SU-DHL-6 (cell line): ENCODE measurements around the gene RAB44.

Experiments
- H2AFZ ChIP-seq: fragments of 200-600 bp; sonication (generic); 2 replicates; pipeline ENCODE4 v1.6.1; 2014; ENCODE audit warnings: low read depth, mild to moderate bottlenecking, moderate library complexity, mixed read lengths, antibody characterized with exemption, low read length; ENCODE audit not compliant: severe bottlenecking
- H3F3A ChIP-seq: fragments of 200-600 bp; shearing (Covaris generic); 2 replicates; pipeline ENCODE4 v1.6.0; 2016; ENCODE audit warnings: antibody characterized with exemption, mild to moderate bottlenecking; ENCODE audit not compliant: insufficient read depth
- H3K27ac ChIP-seq: fragments of 200-600 bp; sonication (generic); 2 replicates; pipeline ENCODE4 v1.5.1; 2016; ENCODE audit warnings: low read depth, mild to moderate bottlenecking, low read length, moderate library complexity, mixed read lengths
- H3K27me3 ChIP-seq: fragments of 200-600 bp; sonication (generic), shearing (Covaris generic); 2 replicates; pipeline ENCODE4 v1.6.0; 2014; ENCODE audit warnings: mild to moderate bottlenecking, low read length
- H3K36me3 ChIP-seq: fragments of 200-600 bp; sonication (generic); 2 replicates; pipeline ENCODE4 v1.6.1; 2014; ENCODE audit warnings: mild to moderate bottlenecking, low read length, mixed read lengths
- H3K4me2 ChIP-seq: fragments of 300-600, 200-600 bp; shearing (Covaris generic), sonication (generic); 2 replicates; pipeline ENCODE4 v1.6.0; 2014; ENCODE audit warnings: low read length, low read depth, mild to moderate bottlenecking; ENCODE audit not compliant: poor library complexity, severe bottlenecking
- H3K4me3 ChIP-seq: fragments of 200-600 bp; sonication (generic); 2 replicates; pipeline ENCODE4 v1.5.1; 2014; ENCODE audit warnings: antibody characterized with exemption, low read length, mild to moderate bottlenecking, mixed read lengths; ENCODE audit not compliant: insufficient read depth, poor library complexity, severe bottlenecking
- H3K79me2 ChIP-seq: fragments of 200-600 bp; sonication (generic); 2 replicates; pipeline ENCODE4 v1.6.1; 2014; ENCODE audit warnings: mild to moderate bottlenecking, low read length, moderate library complexity; ENCODE audit not compliant: insufficient read depth
- H3K9ac ChIP-seq: fragments of 200-600 bp; sonication (generic); 2 replicates; pipeline ENCODE4 v1.7.0; 2014; ENCODE audit warnings: mild to moderate bottlenecking, low read length
- H3K9me2 ChIP-seq: fragments of 200-600 bp; sonication (generic); replicated peaks from 2 replicates; pipeline ENCODE4 v1.6.1; 2014; ENCODE audit warnings: low read length; ENCODE audit not compliant: insufficient read depth
- H3K9me3 ChIP-seq: fragments of 200-600 bp; sonication (generic); 2 replicates; pipeline ENCODE4 v1.6.1; 2014; ENCODE audit warnings: low read length, mixed read lengths; ENCODE audit not compliant: insufficient read depth
- H4K20me1 ChIP-seq: fragments of 200-600 bp; sonication (generic); 2 replicates; pipeline ENCODE4 v1.6.1; 2014; ENCODE audit warnings: low read depth, mild to moderate bottlenecking, antibody characterized with exemption, low read length, moderate library complexity, mixed read lengths
- CTCF ChIP-seq: fragments of 200-600 bp; sonication (generic); IDR thresholded peaks from one replicate; pipeline ENCODE4 v1.5.1; 2017; ENCODE audit warnings: antibody characterized with exemption, mild to moderate bottlenecking, low read length, moderate library complexity; ENCODE audit not compliant: insufficient read depth, poor library complexity, severe bottlenecking
- EZH2phosphoT487 ChIP-seq: fragments of 200-600 bp; sonication (generic), shearing (Covaris generic); conservative IDR thresholded peaks from 2 replicates; pipeline ENCODE4 v1.6.1; 2018; ENCODE audit warnings: mild to moderate bottlenecking, antibody characterized with exemption, low read length, moderate library complexity, mixed read lengths

Gene RAB44

DNA sequence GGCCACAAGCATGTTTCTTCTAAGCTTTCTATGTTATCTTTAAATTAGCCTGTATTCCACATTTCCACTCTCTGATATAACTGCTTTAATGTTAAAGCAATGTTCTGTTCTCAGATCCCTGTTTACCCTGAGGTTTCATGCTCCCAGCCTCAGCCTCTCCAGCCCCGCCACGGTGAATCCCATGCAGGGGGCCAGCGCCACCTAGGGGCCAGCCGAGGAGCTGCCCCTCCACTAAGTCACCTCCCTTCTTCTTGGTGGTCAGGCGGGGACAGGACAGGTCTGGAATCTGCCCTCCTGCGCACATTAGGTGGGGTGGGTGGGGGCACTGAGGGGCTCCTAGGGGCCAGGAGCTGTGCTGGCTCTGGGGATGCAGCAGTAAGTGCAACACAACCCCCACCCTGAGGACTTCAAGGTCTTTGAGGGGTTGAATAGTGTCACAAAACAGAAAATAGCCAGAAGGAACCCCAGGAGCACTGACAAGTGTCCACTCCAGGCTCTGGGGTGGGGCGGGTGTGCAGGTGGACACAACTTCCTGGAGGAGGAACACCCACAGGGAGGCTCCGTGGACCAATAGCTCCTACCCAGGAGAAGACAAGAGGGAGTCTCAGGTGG, 61.6 kb downstream of the RAB44 start:
- peaks cover 39% of the 10 kb centered on the region for H3F3A ChIP-seq
- no peak overlapping the region for H3K4me3 ChIP-seq
- H3K9ac ChIP-seq = no peak overlapping the region
- H3K27ac ChIP-seq = no peak overlapping the region
- no peaks in the 10 kb centered on the region for H3K27me3 ChIP-seq
- H3K9me2 ChIP-seq = no peaks in the 10 kb centered on the region
- no peaks in the 10 kb centered on the region for H3K9me3 ChIP-seq
- H3K79me2 ChIP-seq = no peaks in the 10 kb centered on the region
- TF ChIP-seq CTCF (peak; percentile 100), EZH2phosphoT487 (no peak)
- H4K20me1 ChIP-seq = no peaks in the 10 kb centered on the region
- no peaks in the 10 kb centered on the region for H3K36me3 ChIP-seq
- no peak overlapping the region for H2AFZ ChIP-seq
- no peak overlapping the region for H3K4me2 ChIP-seq

DNA sequence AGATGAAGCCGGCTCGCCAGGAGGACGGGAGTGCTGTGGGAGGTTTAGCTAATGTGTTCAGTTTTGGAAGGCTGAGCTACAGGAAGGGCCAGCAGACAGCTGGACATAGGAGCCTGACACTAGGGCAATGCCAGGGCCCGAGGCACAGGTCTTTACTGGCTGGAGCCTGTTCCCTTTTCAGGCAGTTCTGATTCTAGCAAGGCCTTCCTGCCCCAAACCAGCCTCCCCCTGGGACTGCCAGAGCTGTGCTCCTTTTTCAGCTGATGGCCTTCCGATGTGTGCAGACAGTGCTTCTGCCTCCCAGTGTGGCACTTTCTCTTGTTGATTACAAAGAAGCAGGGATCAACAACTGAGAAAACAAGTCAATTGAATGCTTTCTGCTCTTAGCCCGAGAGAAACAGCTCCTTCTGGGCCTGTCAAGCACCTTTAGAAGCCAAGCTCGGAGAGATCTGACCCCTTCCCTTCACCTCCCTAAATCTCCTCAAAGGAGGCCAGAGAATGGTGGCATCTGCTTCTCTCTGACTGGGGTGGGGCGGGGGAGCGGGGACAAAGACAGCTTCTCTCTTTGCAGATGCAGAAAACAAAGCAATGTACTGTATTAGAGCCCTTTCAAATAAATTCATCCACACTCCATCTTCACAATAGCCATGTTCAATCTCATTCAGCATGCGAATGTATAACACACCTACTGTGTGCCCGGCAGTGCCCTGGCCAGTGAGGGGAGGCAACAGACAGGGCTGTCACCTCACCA, 63.2 kb downstream of the RAB44 start:
- H3K79me2 ChIP-seq = no peaks in the 10 kb centered on the region
- no peak for TF ChIP-seq EZH2phosphoT487
- no peak for TF ChIP-seq CTCF
- no peak overlapping the region for H3K9ac ChIP-seq
- H3K4me2 ChIP-seq = no peak overlapping the region
- H3K9me3 ChIP-seq = no peaks in the 10 kb centered on the region
- H3K27me3 ChIP-seq = no peaks in the 10 kb centered on the region
- no peaks in the 10 kb centered on the region for H3K9me2 ChIP-seq
- no peaks in the 10 kb centered on the region for H4K20me1 ChIP-seq
- no peaks in the 10 kb centered on the region for H3K36me3 ChIP-seq
- no peak overlapping the region for H3K4me3 ChIP-seq
- no peak overlapping the region for H3K27ac ChIP-seq
- no peak overlapping the region for H2AFZ ChIP-seq
- peaks cover 28% of the 10 kb centered on the region for H3F3A ChIP-seq

DNA sequence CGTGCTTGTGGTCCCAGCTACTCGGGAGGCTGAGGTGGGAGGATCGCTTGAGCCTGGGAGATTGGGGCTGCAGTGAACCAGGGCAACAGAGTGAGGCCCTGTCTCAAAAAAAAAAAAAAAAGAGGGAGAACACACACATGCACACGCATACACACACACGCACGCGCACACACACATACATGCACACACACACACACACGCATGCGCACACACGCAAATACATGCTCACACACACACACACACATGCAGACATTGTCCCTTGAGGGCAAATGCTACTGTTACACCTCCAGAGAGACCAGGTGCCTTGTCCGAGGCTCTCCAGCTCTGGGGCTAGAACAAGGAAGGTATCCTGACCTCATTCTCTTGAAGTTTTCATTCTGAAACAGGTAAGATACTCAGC, 64.5 kb downstream of the RAB44 start:
- TF ChIP-seq CTCF (no peak), EZH2phosphoT487 (no peak)
- H3K9me2 ChIP-seq = no peaks in the 10 kb centered on the region

More for the DNA sequence above, 64.5 kb downstream of the RAB44 start:
- Histone ChIP-seq H3K4me3 (no peak overlapping the region), H4K20me1 (no peaks in the 10 kb centered on the region), H2AFZ (no peak overlapping the region), H3K4me2 (no peak overlapping the region), H3K36me3 (no peaks in the 10 kb centered on the region), H3K9me3 (no peaks in the 10 kb centered on the region), H3K27ac (no peak overlapping the region), H3K27me3 (no peaks in the 10 kb centered on the region), H3K79me2 (no peaks in the 10 kb centered on the region), H3K9ac (no peak overlapping the region), H3F3A (peaks cover 17% of the 10 kb centered on the region)
